Colon (tissue), 2 donors: ENCODE results near the gene LIPK.
"Not testable (repeated sequence)": the region's sequence is repeated elsewhere in the genome, so short reads cannot be mapped to it uniquely, and the experiment has no call there.

Experiments used
- FAIRE-seq: peaks from 2 replicates; lab custom pipeline; 2012; peaks lifted over from hg19 to GRCh38; lab: Jason Lieb, UNC
- donor health status: control.
- donor health status: control.

LIPK gene, protein sequence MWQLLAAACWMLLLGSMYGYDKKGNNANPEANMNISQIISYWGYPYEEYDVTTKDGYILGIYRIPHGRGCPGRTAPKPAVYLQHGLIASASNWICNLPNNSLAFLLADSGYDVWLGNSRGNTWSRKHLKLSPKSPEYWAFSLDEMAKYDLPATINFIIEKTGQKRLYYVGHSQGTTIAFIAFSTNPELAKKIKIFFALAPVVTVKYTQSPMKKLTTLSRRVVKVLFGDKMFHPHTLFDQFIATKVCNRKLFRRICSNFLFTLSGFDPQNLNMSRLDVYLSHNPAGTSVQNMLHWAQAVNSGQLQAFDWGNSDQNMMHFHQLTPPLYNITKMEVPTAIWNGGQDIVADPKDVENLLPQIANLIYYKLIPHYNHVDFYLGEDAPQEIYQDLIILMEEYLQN

DNA sequence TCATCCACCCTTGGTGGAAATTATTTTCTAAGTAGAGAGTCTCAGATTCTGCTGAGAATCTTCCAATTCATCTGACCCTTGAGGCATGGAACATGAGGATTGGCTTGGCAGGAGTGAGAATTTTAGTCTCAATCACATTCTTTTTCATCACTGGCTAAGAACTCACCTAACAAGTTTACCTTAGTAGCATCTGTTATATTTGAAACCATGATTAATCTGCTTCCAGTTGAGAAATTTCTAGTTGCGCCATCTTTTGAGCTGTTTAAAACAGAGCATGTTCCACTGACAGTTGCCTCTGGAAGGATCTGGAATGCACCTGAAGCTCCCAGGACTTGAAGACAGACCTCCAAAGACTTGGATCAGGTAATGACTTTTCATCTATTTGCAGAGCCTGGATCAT is at the start of gene LIPK:
TSS of gene LIPK (plus strand) at position 292 of the 400 bp plus-strand sequence. CDS start 18,295 bp downstream, outside the sequence.
- FAIRE-seq = no peak

DNA sequence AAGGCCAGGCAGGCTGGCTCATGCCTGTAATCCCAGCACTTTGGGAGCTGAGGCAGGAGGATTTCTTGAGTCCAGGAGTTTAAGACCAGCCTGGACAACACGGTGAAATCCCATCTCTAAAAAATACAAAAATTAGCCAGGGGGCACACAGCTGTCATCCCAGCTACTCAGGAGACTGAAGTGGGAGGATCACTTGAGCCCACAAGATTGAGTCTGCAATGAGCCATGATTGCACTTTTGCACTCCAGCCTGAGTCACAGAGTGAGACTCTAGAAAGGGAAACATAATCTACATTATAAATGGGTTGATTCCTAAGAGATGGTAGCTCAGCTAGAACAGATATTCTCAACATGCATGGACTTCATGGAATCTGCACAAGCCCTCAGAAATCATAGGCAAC is 48.1 kb upstream of the LIPK start:
- FAIRE-seq = no peak

DNA sequence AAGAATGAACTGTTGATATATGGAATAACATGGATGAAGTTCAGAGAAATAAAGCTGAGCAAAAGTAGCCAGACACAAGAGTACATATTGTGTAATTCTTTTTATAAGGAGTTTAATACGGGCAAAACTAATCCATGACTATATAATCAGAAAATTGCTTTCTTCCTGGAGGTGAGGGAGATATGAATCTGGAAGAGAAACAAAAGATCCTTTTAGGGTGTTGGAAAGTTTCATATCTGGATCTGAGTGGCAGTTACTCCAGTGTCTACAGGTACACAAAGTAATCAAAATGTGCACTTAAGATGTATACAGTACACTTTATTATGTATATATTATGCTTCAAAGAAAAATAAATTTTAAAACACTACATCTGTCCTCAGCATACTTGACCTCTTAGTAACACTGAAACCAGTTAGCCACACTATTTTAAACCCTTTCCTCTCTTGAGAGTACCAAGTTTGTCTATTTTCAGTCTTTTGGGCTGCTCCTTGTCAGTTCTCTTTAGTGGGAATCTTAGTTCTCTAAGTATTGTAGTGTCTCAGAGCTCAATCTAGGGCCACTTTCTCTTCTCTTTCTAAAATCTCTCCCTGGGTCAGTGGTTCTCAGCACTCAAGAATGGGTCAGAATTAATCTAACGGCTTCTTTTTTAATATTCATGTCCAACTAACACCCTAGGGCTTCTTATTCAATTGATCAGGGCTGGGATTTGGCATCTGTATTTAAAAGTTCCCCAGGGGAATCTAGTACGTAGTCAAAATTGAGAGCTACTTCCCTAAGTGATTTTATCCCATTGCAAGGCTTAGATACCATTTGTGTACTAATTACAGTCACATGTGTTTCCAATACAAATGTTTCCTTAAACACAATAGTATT is 46.1 kb upstream of the LIPK start:
- FAIRE-seq = no peak

DNA sequence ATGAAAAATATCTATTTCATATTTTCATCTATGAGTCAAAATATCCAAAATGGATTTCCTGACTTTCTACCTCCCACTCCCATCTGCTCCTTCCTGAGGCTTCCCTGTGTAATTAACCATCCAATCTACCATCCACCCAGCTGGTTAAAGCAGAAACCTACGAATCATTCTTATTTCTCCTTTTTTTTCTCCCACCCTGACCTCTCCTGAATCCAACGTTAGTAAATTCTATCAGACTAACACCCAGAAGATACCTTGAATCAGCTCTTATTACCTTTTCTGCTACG is 45.5 kb upstream of the LIPK start:
- no peak for FAIRE-seq

DNA sequence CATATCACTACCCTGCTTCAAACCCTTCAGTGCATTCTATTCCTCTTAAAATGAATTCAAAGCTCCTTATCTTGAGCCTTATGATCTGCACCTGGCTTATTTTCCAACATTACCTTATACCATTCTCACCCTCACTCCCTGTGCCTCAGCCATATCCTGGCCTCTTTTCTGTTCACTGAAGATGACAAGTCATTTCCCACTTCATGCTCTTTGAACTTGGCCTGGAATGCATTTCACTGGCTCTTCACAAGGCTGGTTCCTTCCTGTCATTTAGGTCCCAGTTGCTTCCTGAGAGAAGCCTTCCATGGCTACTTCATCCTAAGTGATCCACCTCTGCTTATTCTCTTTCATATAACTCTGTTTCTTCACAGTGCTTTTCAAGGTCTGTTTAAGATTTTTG is 45.0 kb upstream of the LIPK start:
- no peak for FAIRE-seq

DNA sequence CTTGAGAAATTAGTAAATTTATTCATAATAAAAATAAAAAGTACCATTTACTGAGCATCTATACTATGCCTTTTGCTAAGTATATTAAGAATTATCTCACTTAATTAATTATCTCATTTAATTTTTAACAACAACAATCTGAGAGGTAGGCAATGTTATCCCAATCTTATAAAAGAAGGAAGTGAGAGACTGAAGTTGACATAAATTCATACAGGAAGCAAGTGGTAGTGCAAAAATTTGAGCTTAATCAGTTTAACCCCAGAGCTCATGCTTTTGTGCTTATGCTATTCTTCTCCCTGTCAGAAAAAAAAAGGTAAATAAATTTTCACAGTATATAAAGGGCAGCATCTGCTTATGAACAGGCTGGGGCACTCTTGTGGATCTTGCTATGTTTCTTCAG is 44.5 kb upstream of the LIPK start:
- FAIRE-seq = no peak

DNA sequence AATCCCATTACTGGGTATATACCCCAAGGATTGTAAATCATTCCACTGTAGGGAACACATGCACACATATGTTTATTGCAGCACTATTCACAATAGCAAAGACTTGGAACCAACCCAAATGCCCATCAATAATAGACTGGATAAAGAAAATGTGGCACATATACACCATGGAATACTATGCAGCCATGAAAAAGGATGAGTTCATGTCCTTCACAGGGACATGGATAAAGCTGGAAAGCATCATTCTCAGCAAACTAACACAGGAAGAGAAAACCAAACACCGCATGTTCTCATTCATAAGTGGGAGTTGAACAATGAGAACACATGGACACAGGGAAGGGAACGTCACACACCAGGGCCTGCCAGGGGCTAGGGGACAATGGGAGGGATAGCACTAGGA is 42.9 kb upstream of the LIPK start:
- not testable (repeated sequence) for FAIRE-seq

DNA sequence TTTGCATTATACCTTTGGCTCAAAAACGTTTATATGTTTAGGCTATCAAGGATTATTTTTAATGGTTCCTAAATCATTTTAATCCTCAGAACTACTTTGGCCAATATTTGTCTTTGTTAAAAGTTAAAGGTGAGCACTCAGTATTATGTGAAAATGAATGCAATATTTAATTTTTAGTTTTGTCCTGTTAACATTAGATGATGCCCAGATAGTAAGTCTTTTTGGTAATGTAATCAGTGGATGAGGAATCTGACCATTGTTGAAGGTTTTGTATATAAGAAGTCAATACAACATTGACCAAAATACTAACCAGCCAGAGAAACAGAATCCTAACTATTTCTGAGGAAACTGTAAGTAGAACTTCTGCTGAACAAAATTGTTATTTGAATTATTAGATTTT is 41.9 kb upstream of the LIPK start, which contains the start of gene LIPF:
TSS of gene LIPF (plus strand) at position 301 of the 400 bp plus-strand sequence. CDS start 2,856 bp downstream, outside the sequence.
- no peak for FAIRE-seq

DNA sequence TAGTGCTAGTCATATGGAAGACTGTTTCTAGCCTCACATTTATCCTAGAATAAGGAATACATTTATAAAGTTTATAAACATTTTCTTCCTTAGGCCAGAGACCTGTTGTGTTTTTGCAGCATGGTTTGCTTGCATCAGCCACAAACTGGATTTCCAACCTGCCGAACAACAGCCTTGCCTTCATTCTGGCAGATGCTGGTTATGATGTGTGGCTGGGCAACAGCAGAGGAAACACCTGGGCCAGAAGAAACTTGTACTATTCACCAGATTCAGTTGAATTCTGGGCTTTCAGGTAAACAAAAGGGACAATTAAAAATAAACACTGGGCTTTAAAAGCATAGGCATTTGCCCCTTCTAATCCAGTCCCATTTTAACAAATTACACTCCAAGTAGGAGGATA is 37.6 kb upstream of the LIPK start:
- FAIRE-seq = no peak

DNA sequence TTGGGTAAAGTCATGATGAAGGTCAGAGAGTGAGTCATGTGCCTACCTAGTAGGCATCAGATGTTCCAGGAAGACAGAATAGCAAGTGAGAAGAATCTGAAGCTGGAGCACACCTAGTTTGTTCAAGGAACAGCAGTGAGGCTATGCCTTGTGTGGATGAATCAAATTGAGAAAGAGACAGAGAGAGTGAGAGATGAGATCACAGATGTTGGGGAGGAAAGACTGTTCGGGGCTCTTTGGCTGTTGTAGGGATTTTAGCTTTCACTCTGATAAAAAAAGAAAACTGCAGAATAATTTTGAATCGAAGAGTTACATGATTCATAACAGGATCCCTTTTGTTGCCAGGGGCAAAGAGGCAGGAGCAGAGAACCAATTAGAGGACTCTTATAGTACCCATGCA is 35.6 kb upstream of the LIPK start:
- no peak for FAIRE-seq

DNA sequence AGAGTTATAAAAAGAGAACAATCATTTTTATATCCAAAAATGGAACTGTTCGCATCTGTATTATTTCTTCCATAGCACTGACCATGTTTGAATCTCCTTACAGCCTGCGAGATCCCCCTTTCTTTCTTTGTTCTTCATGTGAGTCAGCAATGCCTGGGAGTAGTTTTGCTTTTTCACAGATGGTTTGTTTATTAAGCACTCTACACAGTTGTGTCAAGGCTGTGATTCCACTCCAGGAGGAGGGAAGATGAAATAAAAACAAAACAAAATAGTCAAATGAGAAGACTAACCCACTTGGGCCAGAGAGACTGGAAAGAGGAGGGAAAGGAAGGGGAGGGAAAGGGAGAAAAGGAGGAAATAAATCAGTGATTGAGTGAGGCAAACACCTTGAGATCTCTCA is 34.0 kb upstream of the LIPK start:
- FAIRE-seq = no peak

DNA sequence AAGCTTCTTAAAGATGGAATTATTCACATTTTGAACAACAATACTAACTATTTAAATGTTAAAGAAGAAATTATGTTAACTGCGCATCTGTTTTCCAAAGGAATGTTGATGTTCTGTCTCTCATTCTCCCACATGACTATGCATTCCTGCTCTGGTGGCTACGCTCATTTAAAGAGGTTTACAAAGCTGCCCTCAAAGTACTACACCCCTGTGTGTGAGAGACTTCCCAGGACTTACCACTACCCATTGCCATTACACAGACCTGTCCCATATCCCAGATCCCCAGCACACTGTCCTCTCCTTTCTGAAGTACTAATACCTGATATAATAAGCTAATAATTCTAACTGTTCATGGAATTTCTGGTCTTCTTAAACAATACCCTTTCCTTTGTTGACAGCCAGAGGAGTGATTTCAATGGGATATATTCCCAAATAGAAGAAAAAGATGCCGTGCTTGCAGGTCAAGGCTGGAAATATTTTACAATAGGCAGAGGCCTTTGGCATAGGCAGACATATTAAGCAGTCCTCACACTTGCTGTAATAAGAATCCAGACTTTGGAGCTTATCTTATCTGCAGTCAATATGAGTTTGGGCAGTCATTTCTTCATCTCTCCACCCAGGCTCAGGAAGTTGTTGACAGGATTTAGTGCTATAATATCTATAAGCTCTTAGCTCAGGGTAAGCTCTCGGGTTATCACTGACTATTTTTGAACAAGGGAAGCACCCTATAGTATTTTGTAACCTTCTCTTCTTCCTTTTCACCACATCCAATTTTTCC is 29.6 kb upstream of the LIPK start:
- no peak for FAIRE-seq

DNA sequence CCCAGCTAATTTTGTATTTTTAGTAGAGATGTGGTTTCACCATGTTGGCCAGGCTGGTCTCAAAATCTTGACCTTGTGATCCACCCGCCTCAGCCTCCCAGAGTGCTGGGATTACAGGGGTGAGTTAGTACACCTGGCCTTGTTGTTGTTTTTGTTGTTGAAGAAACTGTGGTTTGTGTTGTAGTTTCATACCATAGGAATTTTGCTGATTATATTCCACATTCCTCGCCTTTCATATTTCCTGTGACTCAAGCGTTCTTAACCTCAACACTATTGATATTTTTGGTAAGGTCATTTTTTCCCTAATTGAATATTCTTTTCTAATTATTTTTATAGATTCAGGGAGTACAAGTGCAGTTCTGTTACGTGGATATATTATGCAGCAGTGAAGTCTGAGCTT is 25.1 kb upstream of the LIPK start:
- FAIRE-seq = no peak

DNA sequence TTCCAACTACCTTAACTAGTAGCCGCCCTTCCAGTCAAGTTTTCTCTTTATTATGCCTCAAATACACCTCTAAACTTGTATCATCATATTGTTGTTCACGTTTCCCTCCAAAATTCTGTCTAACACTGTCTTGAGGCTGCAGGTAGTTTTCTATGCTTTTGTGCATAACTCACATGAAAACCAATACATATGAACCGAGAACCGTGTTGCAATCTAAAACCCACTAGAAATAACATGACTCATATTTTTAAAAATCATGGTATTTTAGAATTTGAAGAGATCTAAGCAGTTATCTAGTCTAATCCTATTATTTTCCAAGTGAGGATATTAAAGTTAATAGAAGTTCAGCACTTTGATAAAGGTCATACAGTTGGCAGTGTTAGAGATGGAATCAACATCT is 23.6 kb upstream of the LIPK start:
- FAIRE-seq = no peak

DNA sequence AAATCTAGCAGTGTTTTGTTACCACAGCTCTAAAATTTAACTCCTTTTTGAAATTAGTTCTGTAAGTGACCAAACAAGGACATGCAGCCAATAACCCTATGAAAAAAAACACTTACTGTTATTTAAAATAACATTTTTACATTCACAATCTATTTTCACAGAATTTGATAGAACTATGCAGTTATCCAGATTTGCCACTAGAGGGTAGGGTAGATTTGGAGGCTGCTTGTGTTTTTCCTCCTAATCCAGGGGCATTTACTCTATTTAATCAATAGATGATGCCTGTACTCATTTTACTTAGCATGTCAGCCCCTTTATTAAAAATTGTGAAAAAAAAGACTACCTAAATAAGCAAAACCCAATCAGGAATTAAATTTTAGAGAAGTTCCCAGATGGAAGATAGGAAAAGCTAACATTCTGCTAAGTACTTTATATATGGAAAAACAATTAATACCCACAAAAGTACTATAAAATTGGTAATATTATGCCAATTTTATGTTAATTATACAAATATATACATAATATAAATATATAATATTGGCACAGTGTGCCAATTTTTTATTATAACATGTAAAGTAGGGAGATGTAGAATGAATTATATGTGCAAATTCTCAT is 18.1 kb upstream of the LIPK start:
- peak; percentile 58 for FAIRE-seq

DNA sequence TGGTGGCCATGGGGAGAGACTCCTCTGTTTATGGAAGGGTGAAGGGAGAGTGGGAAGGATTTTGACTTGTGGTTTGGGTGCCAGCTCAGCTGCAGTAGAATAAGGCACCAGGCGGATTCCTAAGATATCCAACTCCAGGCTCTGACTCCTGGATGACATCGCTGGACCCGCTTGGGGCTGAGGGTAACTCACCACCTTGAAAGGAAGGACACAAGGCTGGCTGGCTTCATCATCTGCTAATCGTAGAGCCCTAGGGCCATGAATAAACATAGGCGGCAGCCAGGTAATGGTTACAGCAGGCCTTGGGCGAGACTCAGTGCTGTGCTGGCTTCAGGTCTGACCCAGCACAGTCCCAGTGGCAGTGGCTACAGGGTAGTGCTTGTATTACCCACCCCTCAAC is 16.7 kb upstream of the LIPK start:
- no peak for FAIRE-seq

DNA sequence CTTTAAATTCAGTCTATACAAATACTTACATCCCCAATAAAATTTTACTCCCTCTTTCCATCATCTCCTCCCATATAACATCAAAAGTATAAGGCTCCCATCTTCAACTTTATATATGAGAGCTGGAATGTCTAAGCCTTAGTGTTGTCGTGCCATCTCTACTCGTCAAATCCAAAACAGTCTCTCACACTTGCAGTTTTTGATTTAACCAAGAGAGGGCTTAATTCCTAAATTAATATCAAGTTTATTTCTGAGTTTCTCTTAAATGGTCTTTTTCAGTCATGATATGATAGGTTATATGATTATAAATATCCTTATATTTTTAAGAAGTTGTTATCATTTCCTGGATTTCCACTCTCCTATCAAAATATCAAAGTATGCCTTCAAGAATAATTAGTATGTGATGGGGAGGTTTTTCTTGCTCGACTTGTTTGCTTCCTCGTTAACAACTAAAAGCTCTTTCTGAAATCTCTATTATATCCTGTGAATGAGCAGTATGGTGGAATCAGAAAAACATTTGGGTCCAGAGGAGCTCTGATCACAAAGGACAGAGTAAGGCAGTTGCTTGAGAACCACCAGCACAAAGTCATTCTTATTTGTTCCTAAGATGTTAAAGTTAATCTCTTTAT is 12.5 kb upstream of the LIPK start:
- FAIRE-seq = no peak

DNA sequence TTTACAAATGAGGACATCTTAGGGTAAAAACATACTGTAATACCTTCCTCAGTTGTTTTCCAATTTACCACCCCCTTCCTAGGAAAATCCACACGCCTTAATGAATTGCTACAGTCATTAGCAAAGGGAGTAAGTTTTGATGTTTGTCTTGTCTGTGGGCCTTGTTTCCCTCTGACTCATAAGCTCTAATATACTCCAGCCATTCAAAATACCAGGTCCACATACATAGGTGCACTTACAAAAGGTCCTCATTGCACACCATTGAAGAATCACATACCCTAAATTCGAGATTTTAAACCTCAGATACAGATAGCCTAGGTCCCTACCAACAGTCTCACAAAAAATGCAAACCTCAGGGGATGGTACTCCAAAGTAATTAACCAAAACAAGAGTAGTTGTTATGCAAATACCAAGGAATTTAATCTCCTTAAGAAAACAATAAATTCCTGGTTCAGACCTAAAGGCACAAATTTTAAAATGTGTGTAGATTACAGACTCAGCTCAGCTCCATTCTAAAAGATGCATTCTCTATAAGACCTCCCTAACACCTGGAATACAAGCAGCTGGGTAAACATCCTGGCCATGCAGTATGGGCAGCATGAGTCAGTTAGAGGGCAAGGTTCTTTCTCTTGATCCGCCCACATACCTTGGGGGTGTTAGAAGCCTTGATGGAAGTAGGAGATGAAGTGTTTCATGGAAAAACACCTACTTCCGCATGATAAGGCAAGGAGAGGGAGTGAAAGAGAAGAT is 3.0 kb upstream of the LIPK start:
- peak; percentile 85 for FAIRE-seq

DNA sequence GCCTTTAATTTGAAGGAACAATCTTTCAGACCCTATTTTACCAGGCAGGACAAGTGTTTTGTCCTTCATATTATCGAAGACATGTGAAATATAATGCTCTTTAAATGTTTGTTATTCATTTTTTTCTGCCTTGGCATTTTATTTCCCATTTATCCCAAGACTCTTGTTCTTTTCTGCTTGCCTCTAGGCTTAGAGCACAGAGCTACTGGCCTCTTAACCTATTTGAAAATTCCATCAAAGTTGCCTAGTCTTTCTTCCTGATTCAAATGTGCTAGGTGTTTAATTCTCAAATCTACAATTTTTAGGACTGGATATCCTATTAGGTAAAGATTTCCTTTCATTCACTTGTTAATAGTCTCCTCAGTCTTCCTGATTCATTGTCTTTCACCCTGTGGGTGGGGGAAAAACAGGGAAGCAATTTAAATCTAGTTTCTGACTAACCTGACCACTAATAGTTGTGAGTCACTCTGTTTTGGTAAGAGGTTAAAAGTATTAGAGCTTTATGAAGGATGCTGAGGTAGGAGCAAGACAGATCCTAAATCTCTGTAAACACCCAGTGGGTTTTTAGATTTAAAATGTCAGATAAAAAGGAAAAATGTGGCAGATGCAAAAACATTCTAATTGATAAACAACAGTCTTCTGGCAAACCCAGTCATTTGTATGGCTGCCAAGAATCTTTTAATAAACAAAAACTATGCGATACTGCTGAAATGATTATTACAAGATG is 1.5 kb downstream of the LIPK start:
- no peak for FAIRE-seq

DNA sequence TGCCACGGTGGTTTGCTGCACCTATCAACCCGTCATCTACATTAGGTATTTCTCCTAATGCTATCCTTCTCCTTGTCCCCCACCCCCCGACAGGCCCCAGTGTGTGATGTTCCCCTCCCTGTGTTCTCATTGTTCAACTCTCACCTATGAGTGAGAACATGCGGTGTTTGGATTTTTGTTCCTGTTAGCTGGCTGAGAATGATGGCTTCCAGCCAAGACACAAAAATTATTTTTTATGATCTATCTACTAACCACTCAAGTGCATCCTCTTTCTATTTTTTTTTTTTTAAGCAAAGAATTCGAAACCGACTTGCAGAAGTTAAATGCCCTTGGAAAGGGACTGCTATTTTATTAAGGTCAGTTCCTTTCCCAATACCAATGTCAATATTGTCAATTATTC is 3.3 kb downstream of the LIPK start:
- FAIRE-seq = not testable (repeated sequence)
